GM21360 (cell line): ENCODE data around the gene SIGLEC15.
"Not testable (repeated sequence)": the region's sequence is repeated elsewhere in the genome, so short reads cannot be mapped to it uniquely, and the experiment has no call there.

ENCODE experiments used
- ATAC-seq: cut with Tn5 transposase; IDR thresholded peaks from one replicate; pipeline ENCODE4 v1.9.1; 2021; ENCODE audit warnings: mild to moderate bottlenecking, moderate library complexity; ENCODE audit not compliant: unreplicated experiment

The SIGLEC15 gene

GRCh38 chr18:45825258-45826044 is at the start of gene SIGLEC15:
SIGLEC15 (plus strand) TSS chr18:45825675; CDS start chr18:45825729, 54 bp downstream.
- no peak for ATAC-seq

DNA sequence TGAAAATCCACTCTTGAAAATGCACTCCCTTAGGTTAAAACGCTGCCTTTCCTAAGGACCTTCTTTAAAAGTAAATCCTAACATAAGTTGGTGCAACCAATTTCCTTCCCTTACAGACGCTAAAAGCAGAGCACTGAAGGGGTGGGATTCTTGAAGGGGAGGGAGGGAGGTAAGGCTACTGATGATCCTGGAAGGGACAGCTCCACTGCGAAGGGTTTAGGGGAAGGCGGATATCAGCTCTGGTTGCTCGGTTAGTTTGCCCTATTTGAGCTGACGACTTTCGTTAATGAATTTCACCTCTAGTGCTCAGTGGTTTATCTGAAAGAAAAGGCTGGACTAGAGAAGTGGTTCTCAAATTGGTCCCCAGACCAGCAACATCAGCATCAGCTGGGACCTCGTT is 49.7 kb upstream of the SIGLEC15 start:
- ATAC-seq: no peak

- ATAC-seq: no peak
These were observed 48.1 kb upstream of the SIGLEC15 start for GRCh38 chr18:45777393-45777792.

- no peak for ATAC-seq
These were observed 44.9 kb upstream of the SIGLEC15 start for GRCh38 chr18:45780568-45780967.

- ATAC-seq: peak; percentile 62
These were observed 42.8 kb upstream of the SIGLEC15 start for GRCh38 chr18:45782662-45783061.

- no peak for ATAC-seq
These were observed 42.1 kb upstream of the SIGLEC15 start for GRCh38 chr18:45783097-45784075.

GRCh38 chr18:45785134-45785533 is 40.3 kb upstream of the SIGLEC15 start:
- no peak for ATAC-seq

- ATAC-seq: no peak
These were observed 38.5 kb upstream of the SIGLEC15 start for GRCh38 chr18:45786941-45787340.

DNA sequence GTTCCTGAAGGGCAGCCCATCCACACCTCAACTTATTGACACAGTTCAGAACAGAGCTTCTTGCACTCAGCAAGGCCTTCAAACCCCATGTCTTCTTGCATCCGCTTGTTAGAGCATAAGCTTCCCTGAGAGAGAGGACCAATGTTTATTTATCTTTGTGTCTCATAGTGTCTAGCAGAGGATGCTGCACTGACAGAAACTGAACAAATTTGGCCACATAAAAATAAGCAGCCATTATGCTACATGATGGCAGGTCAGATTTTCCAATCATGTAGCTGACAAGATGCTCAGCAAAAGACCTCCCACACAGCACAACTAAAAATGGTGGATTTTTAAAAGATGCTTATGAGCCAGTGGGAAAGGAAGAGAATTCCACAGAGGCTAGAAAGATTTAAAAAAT is 38.1 kb upstream of the SIGLEC15 start:
- ATAC-seq: no peak

GRCh38 chr18:45788861-45789260 is 36.6 kb upstream of the SIGLEC15 start:
- ATAC-seq: no peak

- ATAC-seq: no peak
These were observed 32.8 kb upstream of the SIGLEC15 start for GRCh38 chr18:45792506-45793263.

- ATAC-seq: no peak
These were observed 32.1 kb upstream of the SIGLEC15 start for GRCh38 chr18:45793264-45793965.

- ATAC-seq: no peak
These were observed 24.0 kb upstream of the SIGLEC15 start for GRCh38 chr18:45801416-45802004.

GRCh38 chr18:45802814-45803492 is 22.5 kb upstream of the SIGLEC15 start:
- ATAC-seq: no peak

- ATAC-seq: no peak
These were observed 19.9 kb upstream of the SIGLEC15 start for GRCh38 chr18:45805551-45805950.

GRCh38 chr18:45806226-45806625 is 19.2 kb upstream of the SIGLEC15 start:
- ATAC-seq: no peak

DNA sequence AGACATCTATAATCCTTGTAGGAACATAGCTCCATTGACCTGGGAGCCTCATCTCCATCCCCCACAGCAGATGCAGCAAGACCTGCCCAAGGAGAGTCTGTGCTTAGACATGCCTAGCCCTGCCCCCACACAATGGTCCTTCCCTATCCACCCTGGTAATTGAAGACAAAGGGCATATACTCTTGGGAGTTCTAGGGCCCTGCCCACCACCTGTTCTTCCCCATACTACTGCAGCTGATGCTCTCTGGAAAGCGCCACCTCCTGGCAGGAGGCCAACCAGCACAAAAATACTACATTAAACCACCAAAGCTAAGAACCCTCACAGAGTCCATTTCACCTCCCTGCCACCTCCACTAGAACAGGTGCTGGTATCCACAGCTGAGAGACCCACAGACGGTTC is 18.3 kb upstream of the SIGLEC15 start:
- ATAC-seq: not testable (repeated sequence)

- not testable (repeated sequence) for ATAC-seq
These were observed 10.7 kb upstream of the SIGLEC15 start for GRCh38 chr18:45814733-45815132.

- ATAC-seq: no peak
These were observed 7.9 kb upstream of the SIGLEC15 start for GRCh38 chr18:45817543-45817942.
